Ishikawa (cell line): ENCODE data around the gene EFHD1.

ENCODE experiments used
- CEBPB ChIP-seq: IDR thresholded peaks from 2 replicates; pipeline ENCODE4 v1.6.1; 2012
- CREB1 ChIP-seq: IDR thresholded peaks from 2 replicates; pipeline ENCODE4 v1.6.1; 2012; ENCODE audit warnings: low read depth
- EGR1 ChIP-seq: IDR thresholded peaks from 2 replicates; pipeline ENCODE4 v1.6.1; 2012
- EP300 ChIP-seq: IDR thresholded peaks from 2 replicates; pipeline ENCODE4 v1.6.1; 2012; ENCODE audit warnings: borderline replicate concordance
- FOXM1 ChIP-seq: IDR thresholded peaks from 2 replicates; pipeline ENCODE4 v1.6.1; 2012; ENCODE audit warnings: low read depth, borderline replicate concordance
- MAX ChIP-seq: IDR thresholded peaks from 2 replicates; pipeline ENCODE4 v1.6.1; 2012
- NFIC ChIP-seq: IDR thresholded peaks from 2 replicates; pipeline ENCODE4 v1.6.1; 2012
- RAD21 ChIP-seq: IDR thresholded peaks from 2 replicates; pipeline ENCODE4 v1.6.1; 2012; ENCODE audit warnings: low read depth
- TAF1 ChIP-seq: IDR thresholded peaks from 2 replicates; pipeline ENCODE4 v1.6.1; 2012; ENCODE audit warnings: low read depth, mild to moderate bottlenecking
- TEAD4 ChIP-seq: IDR thresholded peaks from 2 replicates; pipeline ENCODE4 v1.6.1; 2012
- USF1 ChIP-seq: IDR thresholded peaks from 2 replicates; pipeline ENCODE4 v1.6.1; 2012
- YY1 ChIP-seq: IDR thresholded peaks from 2 replicates; pipeline ENCODE4 v1.6.1; 2012; ENCODE audit warnings: low read depth
- ZBTB7A ChIP-seq: IDR thresholded peaks from 2 replicates; pipeline ENCODE4 v1.6.1; 2012; ENCODE audit warnings: low read depth
- TF ChIP-seq, protein P1 (sequence below): IDR thresholded peaks from 2 replicates; pipeline ENCODE4 v1.6.1; 2012; ENCODE audit warnings: low read depth, mild to moderate bottlenecking

EFHD1 gene

DNA sequence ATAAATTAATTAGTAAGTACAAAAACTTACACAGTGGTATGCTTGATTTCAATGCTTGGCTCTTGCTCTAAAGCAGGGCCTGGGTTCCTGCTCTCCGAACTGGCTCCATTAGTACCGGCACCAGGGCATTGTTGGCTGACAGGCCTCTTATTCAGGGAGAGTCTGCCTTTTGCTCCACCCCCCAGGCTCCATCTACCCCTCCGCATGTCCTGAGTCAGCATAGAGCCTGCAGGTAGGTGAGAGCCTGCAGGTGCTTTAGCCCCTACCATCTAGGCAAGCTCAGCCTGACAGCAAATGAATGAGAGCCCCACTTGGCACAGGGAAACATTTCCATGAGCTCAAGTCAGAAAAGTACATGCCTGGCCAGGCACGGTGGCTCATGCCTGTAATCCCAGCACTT is 35.1 kb upstream of the EFHD1 start:
- no peak for TF ChIP-seq FOXM1
- TF ChIP-seq TAF1 = no peak
- no peak for TF ChIP-seq NFIC
- no peak for TF ChIP-seq TEAD4
- TF ChIP-seq, protein P1, sequence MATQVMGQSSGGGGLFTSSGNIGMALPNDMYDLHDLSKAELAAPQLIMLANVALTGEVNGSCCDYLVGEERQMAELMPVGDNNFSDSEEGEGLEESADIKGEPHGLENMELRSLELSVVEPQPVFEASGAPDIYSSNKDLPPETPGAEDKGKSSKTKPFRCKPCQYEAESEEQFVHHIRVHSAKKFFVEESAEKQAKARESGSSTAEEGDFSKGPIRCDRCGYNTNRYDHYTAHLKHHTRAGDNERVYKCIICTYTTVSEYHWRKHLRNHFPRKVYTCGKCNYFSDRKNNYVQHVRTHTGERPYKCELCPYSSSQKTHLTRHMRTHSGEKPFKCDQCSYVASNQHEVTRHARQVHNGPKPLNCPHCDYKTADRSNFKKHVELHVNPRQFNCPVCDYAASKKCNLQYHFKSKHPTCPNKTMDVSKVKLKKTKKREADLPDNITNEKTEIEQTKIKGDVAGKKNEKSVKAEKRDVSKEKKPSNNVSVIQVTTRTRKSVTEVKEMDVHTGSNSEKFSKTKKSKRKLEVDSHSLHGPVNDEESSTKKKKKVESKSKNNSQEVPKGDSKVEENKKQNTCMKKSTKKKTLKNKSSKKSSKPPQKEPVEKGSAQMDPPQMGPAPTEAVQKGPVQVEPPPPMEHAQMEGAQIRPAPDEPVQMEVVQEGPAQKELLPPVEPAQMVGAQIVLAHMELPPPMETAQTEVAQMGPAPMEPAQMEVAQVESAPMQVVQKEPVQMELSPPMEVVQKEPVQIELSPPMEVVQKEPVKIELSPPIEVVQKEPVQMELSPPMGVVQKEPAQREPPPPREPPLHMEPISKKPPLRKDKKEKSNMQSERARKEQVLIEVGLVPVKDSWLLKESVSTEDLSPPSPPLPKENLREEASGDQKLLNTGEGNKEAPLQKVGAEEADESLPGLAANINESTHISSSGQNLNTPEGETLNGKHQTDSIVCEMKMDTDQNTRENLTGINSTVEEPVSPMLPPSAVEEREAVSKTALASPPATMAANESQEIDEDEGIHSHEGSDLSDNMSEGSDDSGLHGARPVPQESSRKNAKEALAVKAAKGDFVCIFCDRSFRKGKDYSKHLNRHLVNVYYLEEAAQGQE = no peak

- TF ChIP-seq NFIC = no peak
- no peak for TF ChIP-seq FOXM1
- no peak for TF ChIP-seq CREB1
- TF ChIP-seq, protein P1 = no peak
- no peak for TF ChIP-seq ZBTB7A
- no peak for TF ChIP-seq YY1
These were observed 33.2 kb upstream of the EFHD1 start for GRCh38 chr2:232600053-232600773.

- TF ChIP-seq YY1 (no peak), EGR1 (no peak), TEAD4 (no peak), EP300 (no peak), CEBPB (no peak), ZBTB7A (no peak), USF1 (no peak), NFIC (no peak), TAF1 (no peak), CREB1 (no peak), MAX (no peak), FOXM1 (no peak)
- TF ChIP-seq, protein P1 = no peak
These were observed 30.1 kb upstream of the EFHD1 start for GRCh38 chr2:232603283-232603682.

DNA sequence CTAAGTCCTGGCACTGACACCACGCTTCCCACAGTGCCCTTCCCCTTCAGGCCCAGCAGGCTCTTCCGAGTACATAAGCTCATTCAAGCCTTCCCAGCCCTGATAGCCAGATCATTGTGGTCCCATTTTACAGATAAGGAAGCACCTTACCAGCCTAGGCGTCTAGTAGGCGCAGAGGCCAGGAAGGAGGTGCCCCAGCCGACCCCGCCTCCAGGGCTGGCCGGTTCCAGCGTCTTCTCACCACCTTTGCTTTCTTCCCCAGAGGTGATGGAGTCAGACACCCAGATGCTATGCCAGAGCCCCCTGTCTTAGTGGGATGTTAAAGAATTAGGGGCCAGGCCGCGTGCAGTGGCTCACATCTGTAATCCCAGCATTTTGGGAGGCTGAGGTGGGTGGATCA is 28.9 kb upstream of the EFHD1 start:
- TF ChIP-seq FOXM1 = no peak
- no peak for TF ChIP-seq NFIC
- TF ChIP-seq MAX = no peak
- TF ChIP-seq TAF1 = no peak

DNA sequence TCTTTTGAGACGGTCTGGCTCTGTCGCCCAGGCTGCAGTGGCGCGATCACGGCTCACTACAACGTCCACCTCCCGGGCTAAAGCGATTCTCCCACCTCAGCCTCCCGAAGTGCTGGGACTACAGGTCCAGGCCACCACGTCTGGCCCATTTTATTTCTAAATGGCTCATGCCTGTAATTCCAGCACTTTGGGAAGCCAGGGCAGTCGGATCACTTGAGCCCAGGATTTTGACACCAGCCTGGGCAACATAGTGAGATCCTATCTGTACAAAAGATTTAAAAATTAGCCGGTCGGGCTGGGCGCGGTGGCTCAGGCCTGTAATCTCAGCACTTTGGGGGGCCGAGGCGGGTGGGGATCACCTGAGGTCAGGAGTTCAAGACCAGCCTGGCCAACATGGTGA is 26.4 kb upstream of the EFHD1 start:
- TF ChIP-seq, protein P1 = no peak
- TF ChIP-seq YY1 (no peak), CREB1 (no peak), RAD21 (no peak), NFIC (no peak), FOXM1 (no peak), CEBPB (no peak), MAX (no peak), ZBTB7A (no peak), EGR1 (no peak), TAF1 (no peak)
